ENCODE measurements around the gene LSR.

GRCh38 chr19:35303357-35303915, 54.6 kb downstream of the LSR start:
- TF ChIP-seq POLR2AphosphoS5 (IDR thresholded peaks at IDR 0.05; ENCODE audit: low read depth) (no peak), REST (IDR thresholded peaks at IDR 0.05; ENCODE audit: insufficient replicate concordance, low read depth) (no peak), CTCF (IDR thresholded peaks at IDR 0.05; ENCODE audit: insufficient read depth, low read length) (no peak)

All from HL-60 (cell line).